Loucy (cell line): ENCODE measurements around the gene SMIM14.

Experiments
- H2AFZ ChIP-seq: fragments of 200-600 bp; sonication (generic); 2 replicates; pipeline ENCODE4 v1.6.0; 2016; ENCODE audit warnings: antibody characterized with exemption, mild to moderate bottlenecking, low read length, moderate library complexity
- H3F3A ChIP-seq: fragments of 200-600 bp; 2 replicates; pipeline ENCODE4 v1.6.0; 2016; ENCODE audit warnings: antibody characterized with exemption, low read depth, mild to moderate bottlenecking
- H3K27me3 ChIP-seq: fragments of 200-600 bp; sonication (generic); 2 replicates; pipeline ENCODE4 v1.6.1; 2014; ENCODE audit warnings: low read length, mild to moderate bottlenecking; ENCODE audit not compliant: insufficient read depth, poor library complexity, severe bottlenecking
- H3K36me3 ChIP-seq: fragments of 200-600 bp; sonication (generic); 2 replicates; pipeline ENCODE4 v1.6.1; 2016; ENCODE audit warnings: low read length; ENCODE audit not compliant: insufficient read depth
- H3K4me1 ChIP-seq: fragments of 200-600 bp; sonication (generic); 2 replicates; pipeline ENCODE4 v1.5.1; 2014; ENCODE audit warnings: low read length, mild to moderate bottlenecking; ENCODE audit not compliant: insufficient read depth, poor library complexity, severe bottlenecking
- H3K4me2 ChIP-seq: fragments of 200-600 bp; sonication (generic); 2 replicates; pipeline ENCODE4 v1.6.0; 2014; ENCODE audit warnings: antibody characterized with exemption, low read length, low read depth, mild to moderate bottlenecking; ENCODE audit not compliant: poor library complexity, severe bottlenecking
- H3K4me3 ChIP-seq: fragments of 200-600 bp; sonication (generic); 2 replicates; pipeline ENCODE4 v1.5.1; 2014; ENCODE audit warnings: low read length, mild to moderate bottlenecking, mixed read lengths; ENCODE audit not compliant: poor library complexity, severe bottlenecking
- H3K79me2 ChIP-seq: fragments of 200-600 bp; sonication (generic); 2 replicates; pipeline ENCODE4 v1.6.1; 2014; ENCODE audit warnings: low read length; ENCODE audit not compliant: insufficient read depth
- H3K9ac ChIP-seq: fragments of 200-600 bp; sonication (generic); 2 replicates; pipeline ENCODE4 v1.6.0; 2014; ENCODE audit warnings: mild to moderate bottlenecking, low read depth, low read length, moderate library complexity; ENCODE audit not compliant: poor library complexity, severe bottlenecking
- H3K9me2 ChIP-seq: fragments of 200-600 bp; sonication (generic); replicated peaks from 2 replicates; pipeline ENCODE4 v1.6.1; 2016; ENCODE audit warnings: low read depth, low read length, mixed read lengths
- H3K9me3 ChIP-seq: fragments of 200-600 bp; sonication (generic); 2 replicates; pipeline ENCODE4 v1.6.1; 2014; ENCODE audit warnings: mild to moderate bottlenecking, antibody characterized with exemption, low read length, low read depth; ENCODE audit not compliant: insufficient read depth
- H4K20me1 ChIP-seq: fragments of 200-600 bp; sonication (generic); 2 replicates; pipeline ENCODE4 v1.6.0; 2014; ENCODE audit warnings: antibody characterized with exemption, low read length, mild to moderate bottlenecking; ENCODE audit not compliant: insufficient read depth, poor library complexity, severe bottlenecking
- EZH2phosphoT487 ChIP-seq: fragments of 200-600 bp; IDR thresholded peaks from 2 replicates; pipeline ENCODE4 v1.6.1; 2018; ENCODE audit warnings: antibody characterized with exemption, mild to moderate bottlenecking, moderate library complexity, borderline replicate concordance
- TF ChIP-seq, protein P1 (sequence below): fragments of 200-600 bp; sonication (generic); conservative IDR thresholded peaks from 2 replicates; pipeline ENCODE4 v1.5.1; 2014; ENCODE audit warnings: mild to moderate bottlenecking, antibody characterized with exemption, low read length

The SMIM14 gene

DNA sequence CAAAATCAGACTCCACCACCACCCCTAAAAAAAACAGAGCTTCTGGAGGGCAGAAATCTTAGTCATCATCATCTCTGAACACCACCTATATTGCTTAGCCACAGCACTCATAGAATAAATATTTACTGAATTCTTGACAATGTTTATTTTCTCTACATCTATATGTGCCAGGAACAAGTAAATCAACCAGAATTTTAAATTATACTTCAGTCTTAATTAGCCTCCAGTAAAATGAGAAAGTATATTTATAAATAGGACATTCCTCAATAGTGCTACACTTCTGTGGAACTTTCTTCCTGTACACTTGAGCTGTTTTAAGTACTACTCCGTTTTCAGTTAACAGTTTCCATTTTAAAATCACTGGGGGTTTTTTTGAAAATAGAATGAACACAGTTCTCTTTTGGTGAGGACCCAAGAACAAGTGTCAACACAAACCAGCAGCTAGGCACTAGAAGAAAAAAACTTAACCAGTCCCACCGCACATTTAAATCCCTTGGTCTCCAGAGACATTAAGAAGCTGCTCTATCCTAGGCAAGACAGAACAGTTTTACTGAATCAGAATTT, 25.5 kb downstream of the SMIM14 start:
- no peaks in the 10 kb centered on the region for H4K20me1 ChIP-seq
- H3K9me2 ChIP-seq: no peaks in the 10 kb centered on the region
- TF ChIP-seq EZH2phosphoT487: no peak
- TF ChIP-seq, protein P1, sequence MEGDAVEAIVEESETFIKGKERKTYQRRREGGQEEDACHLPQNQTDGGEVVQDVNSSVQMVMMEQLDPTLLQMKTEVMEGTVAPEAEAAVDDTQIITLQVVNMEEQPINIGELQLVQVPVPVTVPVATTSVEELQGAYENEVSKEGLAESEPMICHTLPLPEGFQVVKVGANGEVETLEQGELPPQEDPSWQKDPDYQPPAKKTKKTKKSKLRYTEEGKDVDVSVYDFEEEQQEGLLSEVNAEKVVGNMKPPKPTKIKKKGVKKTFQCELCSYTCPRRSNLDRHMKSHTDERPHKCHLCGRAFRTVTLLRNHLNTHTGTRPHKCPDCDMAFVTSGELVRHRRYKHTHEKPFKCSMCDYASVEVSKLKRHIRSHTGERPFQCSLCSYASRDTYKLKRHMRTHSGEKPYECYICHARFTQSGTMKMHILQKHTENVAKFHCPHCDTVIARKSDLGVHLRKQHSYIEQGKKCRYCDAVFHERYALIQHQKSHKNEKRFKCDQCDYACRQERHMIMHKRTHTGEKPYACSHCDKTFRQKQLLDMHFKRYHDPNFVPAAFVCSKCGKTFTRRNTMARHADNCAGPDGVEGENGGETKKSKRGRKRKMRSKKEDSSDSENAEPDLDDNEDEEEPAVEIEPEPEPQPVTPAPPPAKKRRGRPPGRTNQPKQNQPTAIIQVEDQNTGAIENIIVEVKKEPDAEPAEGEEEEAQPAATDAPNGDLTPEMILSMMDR: no peak
- no peaks in the 10 kb centered on the region for H3F3A ChIP-seq
- H3K4me1 ChIP-seq: no peaks in the 10 kb centered on the region
- no peak overlapping the region for H3K4me3 ChIP-seq
- H3K9ac ChIP-seq: no peak overlapping the region
- H3K9me3 ChIP-seq: no peaks in the 10 kb centered on the region
- no peaks in the 10 kb centered on the region for H3K79me2 ChIP-seq
- no peak overlapping the region for H2AFZ ChIP-seq
- no peaks in the 10 kb centered on the region for H3K27me3 ChIP-seq
- no peaks in the 10 kb centered on the region for H3K36me3 ChIP-seq
- H3K4me2 ChIP-seq: no peak overlapping the region

DNA sequence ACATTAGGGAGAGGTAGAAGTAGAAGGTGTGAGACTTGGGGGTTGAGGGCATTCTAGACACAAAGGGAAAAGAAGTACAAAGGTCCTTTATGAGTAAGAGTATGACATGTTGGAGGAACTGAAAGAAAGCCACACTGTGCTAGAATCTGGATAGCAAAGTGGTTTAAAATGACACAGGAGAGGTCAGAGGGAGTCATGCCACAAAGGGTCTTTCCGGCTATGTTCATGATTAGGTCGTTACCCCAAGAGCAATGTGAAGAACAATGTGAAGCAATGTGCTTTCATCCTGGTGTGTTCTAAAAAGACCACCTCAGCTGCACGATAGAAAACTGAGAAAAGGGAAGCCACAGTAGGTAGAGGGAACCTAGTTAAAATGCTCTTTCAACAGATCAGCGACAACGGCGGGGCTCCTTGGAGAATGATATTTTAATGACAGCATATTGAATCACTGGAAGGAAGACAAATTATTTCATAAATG, 29.2 kb downstream of the SMIM14 start:
- TF ChIP-seq, protein P1: no peak
- Histone ChIP-seq H3K4me1 (no peaks in the 10 kb centered on the region), H3K9me3 (no peaks in the 10 kb centered on the region; the same call in 1 of the 2 replicates), H3K79me2 (no peaks in the 10 kb centered on the region), H3F3A (no peaks in the 10 kb centered on the region), H4K20me1 (no peaks in the 10 kb centered on the region), H3K4me2 (no peak overlapping the region), H3K36me3 (no peaks in the 10 kb centered on the region), H3K9ac (no peak overlapping the region), H3K9me2 (no peaks in the 10 kb centered on the region), H3K27me3 (no peaks in the 10 kb centered on the region), H2AFZ (no peak overlapping the region), H3K4me3 (no peak overlapping the region)

DNA sequence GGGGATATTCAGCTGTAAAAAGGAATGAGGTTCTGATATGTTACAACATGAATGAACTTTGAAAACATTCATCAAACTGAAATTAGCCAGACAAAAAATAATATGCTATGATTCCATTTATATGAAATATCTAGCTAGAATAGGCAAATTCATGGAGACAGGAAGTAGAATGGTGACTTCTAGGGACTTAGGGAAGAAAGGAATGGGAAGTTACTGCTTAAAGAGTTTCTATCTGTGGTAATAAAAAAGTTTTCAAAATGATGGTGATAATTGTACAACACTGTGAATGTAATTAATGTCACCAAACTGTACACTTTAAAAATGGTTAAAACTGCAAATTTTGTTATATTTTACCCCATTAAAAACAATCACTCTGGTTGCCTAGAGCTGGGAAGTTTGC, 30.2 kb downstream of the SMIM14 start:
- no peaks in the 10 kb centered on the region for H3K79me2 ChIP-seq
- H4K20me1 ChIP-seq: no peaks in the 10 kb centered on the region
- no peaks in the 10 kb centered on the region; the same call in 1 of the 2 replicates for H3K9me3 ChIP-seq
- H3K9me2 ChIP-seq: no peaks in the 10 kb centered on the region
- H2AFZ ChIP-seq: no peak overlapping the region
- H3K4me2 ChIP-seq: no peak overlapping the region
- no peaks in the 10 kb centered on the region for H3F3A ChIP-seq
- no peaks in the 10 kb centered on the region for H3K36me3 ChIP-seq
- TF ChIP-seq, protein P1: no peak
- no peak for TF ChIP-seq EZH2phosphoT487
- no peaks in the 10 kb centered on the region for H3K4me1 ChIP-seq
- H3K27me3 ChIP-seq: no peaks in the 10 kb centered on the region
- H3K9ac ChIP-seq: no peak overlapping the region
- no peak overlapping the region for H3K4me3 ChIP-seq
